ACHN (cell line): ENCODE data around the gene ANXA8.
A peak's percentile ranks its signal among the peaks of the same experiment; 100 is the strongest.
"Not testable (repeated sequence)": the region's sequence is repeated elsewhere in the genome, so short reads cannot be mapped to it uniquely, and the experiment has no call there.

ENCODE experiments used
- DNase-seq: peaks from one replicate; pipeline ENCODE4 v3.0.0-alpha.2; 2015
- in situ Hi-C: cut with HindIII; loops from 2 replicates; pipeline ENCODE4 v1.10.0; 2017; ENCODE audit warnings: low sequenced_read_pairs, low pct_ligation_motif_present, low pct_unique_long_range_greater_than_20kb

ANXA8 gene

GRCh38 chr10:47483923-47484322 lies at the start of gene ANXA8:
Gene ANXA8 (minus strand): TSS chr10:47484115. CDS start chr10:47483933, 182 bp downstream.
- in situ Hi-C loops, DNase-seq: not testable (repeated sequence)

- in situ Hi-C loops, DNase-seq: not testable (repeated sequence)
Measured at GRCh38 chr10:47523475-47523874, 39.6 kb upstream of the ANXA8 start, which contains the start of gene AGAP9. Gene AGAP9 (minus strand): TSS chr10:47523638. CDS start chr10:47523526, 112 bp downstream.

DNA sequence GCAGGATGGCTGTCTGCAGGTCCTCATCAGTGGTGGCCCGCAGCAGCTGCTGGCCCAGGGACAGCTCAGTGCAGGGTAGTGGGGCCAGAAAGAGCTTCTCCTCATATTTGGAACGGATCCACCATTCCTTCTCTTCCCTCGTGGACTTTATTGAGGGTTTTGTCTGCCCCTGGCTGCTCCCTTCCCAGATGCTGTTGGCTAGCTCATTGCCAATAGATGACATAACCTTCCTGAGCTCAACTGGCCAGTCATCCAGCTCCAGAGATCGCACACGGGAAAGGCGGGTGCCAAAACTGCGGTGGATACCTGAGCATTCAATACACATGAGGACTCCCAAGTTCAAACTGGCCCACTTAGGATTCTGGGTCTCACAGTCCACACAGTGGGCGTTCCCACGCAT lies 18.4 kb upstream of the ANXA8 start:
- in situ Hi-C loops, DNase-seq: not testable (repeated sequence)

- in situ Hi-C loops, DNase-seq: not testable (repeated sequence)
Measured at GRCh38 chr10:47494226-47494625, 10.3 kb upstream of the ANXA8 start.

DNA sequence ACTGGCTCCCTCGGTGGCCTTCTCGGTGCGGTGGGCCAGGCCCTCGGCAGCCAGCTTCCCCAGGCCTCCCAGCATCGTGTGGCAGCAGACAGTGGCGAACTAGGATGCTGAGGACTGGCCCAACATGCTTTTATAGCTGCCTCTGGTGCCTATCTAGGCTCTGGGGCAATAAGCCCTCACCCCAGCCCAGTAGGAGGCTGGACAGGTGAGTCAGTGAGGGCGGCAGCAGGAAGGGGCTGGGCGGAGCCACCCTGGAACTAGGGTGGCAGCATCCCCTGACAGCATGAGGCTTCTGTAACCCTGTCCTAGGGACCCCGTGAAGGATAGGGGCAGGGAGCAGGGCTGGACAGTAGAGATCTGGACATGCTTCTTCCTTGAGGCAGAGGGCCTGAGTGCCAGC lies 7.7 kb upstream of the ANXA8 start, which contains the start of gene FAM25G:
TSS of gene FAM25G (minus strand) at position 101 of the 400 bp plus-strand sequence. CDS start at position 75, 26 bp downstream.
- in situ Hi-C loops, DNase-seq: not testable (repeated sequence)

DNA sequence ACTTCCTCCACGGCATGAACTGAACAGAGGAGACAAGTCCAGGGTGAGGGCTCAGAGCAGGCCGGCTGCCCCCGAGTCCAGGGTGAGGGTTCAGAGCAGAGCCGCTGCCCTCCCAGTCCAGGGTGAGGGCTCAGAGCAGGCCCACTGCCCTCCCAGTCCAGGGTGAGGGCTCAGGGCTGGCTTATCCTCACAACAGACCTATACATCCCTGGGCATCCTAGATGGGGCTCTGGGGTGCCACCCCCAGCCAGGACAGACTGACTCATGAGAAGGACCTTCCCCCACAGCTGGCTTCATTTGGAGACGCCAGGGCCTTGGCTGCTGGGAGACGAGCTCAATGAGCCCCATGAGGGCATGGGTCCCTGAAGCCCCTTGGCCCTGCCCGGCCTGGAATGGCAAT lies 5.7 kb upstream of the ANXA8 start:
- in situ Hi-C loops: not testable (repeated sequence)

DNA sequence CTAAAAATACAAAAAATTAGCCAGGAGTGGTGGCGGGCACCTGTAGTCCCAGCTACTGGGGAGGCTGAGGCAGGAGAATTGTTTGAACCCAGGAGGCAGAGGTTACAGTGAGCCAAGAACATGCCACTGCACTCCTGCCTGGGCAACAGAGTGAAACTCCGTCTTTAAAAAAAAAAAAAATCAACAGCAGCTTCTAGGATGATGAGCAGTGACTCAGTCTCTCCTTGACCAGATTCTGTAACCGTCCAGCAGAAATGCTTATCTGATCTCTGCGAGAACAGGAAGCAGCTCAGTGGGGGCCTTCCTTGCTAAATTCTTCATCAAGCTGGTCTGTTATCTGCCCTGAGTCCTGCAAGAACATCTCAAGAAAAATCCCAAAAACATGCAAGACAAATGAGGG lies 2.0 kb upstream of the ANXA8 start:
- in situ Hi-C loops: not testable (repeated sequence)
- DNase-seq: peak; percentile 39

More for the DNA sequence above, 5.7 kb upstream of the ANXA8 start:
- DNase-seq: not testable (repeated sequence)

GRCh38 chr10:47484786-47485185 lies 871 bp upstream of the ANXA8 start:
- in situ Hi-C loops, DNase-seq: not testable (repeated sequence)

GRCh38 chr10:47482367-47482766 lies 1.5 kb downstream of the ANXA8 start:
- DNase-seq, in situ Hi-C loops: not testable (repeated sequence)

DNA sequence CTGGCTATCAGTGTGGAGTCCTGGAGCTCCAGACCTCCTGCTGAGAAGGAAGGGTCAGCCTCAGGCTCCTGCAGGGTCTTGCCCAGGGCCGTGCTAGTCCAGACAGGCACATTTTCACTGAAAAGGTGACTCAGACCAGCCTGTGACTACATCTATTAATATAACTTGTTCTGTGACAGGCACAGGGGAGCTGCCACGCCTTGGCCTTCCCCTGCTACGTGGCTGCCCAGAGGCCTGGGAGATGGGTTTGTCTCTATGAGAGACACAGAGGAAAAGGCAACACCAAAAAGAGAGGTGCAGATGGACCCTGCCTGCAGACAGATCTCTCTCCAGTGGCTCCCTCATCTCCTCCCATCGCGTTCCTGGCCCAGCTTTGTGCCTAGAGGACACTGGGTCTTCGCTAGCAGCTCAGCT lies 2.1 kb downstream of the ANXA8 start:
- in situ Hi-C loops, DNase-seq: not testable (repeated sequence)

GRCh38 chr10:47481182-47481766 lies 2.6 kb downstream of the ANXA8 start:
- in situ Hi-C loops: not testable (repeated sequence)
- DNase-seq: peak; percentile 67

DNA sequence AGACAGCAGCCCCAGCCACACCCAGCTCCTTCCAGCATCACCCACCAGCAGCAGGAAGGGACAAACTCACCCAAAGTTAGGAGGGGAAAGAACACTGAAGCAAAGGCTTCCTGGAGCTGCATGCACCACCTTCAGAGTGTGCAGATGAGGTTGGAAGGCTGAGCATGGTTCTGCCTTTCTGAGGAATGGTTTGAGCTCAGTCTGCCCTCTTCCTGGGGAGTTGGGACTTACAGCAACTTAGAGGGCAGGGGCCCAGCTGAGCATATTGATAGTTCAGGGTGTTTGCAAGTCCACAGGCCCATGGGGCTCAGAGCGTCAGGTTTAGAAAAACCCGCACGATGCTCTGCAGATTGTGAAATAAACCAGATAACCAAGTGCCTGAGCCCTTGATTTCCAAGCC lies 3.8 kb downstream of the ANXA8 start:
- in situ Hi-C loops, DNase-seq: not testable (repeated sequence)

GRCh38 chr10:47478114-47478513 lies 5.8 kb downstream of the ANXA8 start:
- in situ Hi-C loops, DNase-seq: not testable (repeated sequence)

GRCh38 chr10:47477078-47477477 lies 6.8 kb downstream of the ANXA8 start:
- in situ Hi-C loops, DNase-seq: not testable (repeated sequence)

- in situ Hi-C loops, DNase-seq: not testable (repeated sequence)
Measured at GRCh38 chr10:47475101-47475500, 8.8 kb downstream of the ANXA8 start.

DNA sequence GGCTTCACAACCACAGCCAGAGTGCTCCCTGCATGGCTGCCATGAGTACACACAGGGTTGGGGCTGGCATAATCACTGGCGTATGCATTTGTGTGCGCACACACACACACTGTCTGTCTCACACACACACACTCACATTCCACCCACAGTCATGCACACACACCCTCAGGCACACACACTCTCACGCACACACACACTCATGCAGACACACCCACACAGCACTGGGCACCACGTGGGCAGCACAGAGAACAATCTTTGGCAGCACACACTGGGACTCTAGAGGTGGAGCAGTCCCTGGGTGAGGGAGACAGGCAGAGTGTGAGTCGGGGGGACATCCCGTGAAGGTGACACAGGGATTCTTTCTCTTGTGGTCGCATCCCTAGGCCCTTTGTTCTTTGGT lies 10.4 kb downstream of the ANXA8 start:
- DNase-seq, in situ Hi-C loops: not testable (repeated sequence)

DNA sequence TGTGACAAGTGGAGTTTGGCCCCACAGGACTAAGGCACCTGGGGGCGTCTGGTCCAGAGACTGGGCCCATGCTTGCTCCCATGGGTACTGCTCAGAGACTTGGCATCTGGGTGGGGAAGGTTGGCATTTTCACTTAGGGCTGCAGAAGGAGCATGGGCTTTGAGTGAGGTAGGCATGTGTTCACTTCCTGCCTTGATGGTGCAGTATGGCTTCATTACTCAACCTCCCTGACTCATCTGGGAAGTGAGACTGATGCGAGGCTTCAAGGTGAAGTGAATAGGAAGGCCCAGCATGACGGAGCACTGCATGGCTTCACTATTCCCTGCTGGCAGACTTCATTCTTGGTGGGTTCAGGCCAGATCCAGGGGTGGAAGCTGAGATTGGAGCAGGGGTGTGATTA lies 11.3 kb downstream of the ANXA8 start:
- DNase-seq, in situ Hi-C loops: not testable (repeated sequence)

GRCh38 chr10:47472072-47472471 lies 11.8 kb downstream of the ANXA8 start:
- DNase-seq, in situ Hi-C loops: not testable (repeated sequence)

GRCh38 chr10:47468731-47469528 lies 15.0 kb downstream of the ANXA8 start:
- in situ Hi-C loops, DNase-seq: not testable (repeated sequence)
